22Rv1 (cell line): ENCODE data around the gene PRSS48.
"Not testable (repeated sequence)": the region's sequence is repeated elsewhere in the genome, so short reads cannot be mapped to it uniquely, and the experiment has no call there.

ENCODE experiments used
- H3K27ac ChIP-seq: fragments of 450-650 bp; 2 replicates; pipeline ENCODE4 v1.5.1; 2017
- CTCF ChIP-seq: fragments of 450-650 bp; IDR thresholded peaks from 2 replicates; pipeline ENCODE4 v1.5.1; 2017; ENCODE audit warnings: mild to moderate bottlenecking
- ZFX ChIP-seq: fragments of 450-650 bp; IDR thresholded peaks from 2 replicates; pipeline ENCODE4 v1.6.1; 2017; ENCODE audit warnings: antibody characterized with exemption, borderline replicate concordance

The PRSS48 gene

DNA sequence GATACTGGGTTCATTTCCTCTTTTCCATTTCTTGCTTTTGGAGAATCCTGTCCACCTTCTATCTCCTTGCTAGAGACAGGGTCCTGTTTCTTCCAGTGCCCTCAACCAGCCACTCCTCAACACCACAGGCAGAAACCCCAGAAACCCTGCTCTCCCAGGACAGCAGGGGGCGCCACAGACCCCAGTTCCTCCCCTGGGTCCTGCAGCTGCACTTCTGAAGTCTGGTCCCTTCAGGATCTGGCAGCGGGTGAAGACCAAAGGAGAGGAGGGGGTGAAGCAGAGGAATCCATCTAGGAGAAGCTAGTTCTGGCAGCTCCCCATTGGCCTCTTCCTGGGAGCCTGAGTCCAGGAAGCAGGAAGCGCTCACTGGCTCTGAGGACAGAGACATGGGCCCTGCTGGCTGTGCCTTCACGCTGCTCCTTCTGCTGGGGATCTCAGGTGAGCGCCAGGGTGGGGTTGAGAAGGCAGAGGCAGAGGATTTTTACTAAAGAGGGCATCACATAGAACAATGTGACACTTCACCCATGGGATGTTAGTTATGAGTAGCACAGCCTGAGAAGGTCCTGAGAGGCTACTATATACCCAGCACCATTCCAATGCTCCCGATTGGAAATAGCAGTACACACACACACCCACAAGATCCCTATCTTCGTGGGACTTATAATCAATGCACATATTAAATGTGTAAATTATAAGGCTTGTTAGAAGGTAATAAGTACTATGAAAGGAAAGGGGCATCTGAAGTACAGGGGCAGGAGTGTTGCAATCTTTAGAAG, at the start of gene PRSS48:
Gene PRSS48 (plus strand): TSS at position 375 of the 776 bp plus-strand sequence. CDS start 12 bp downstream, at position 387.
- no peak within 1 kb of the TSS for H3K27ac ChIP-seq
- TF ChIP-seq ZFX, result no peak
- peak; percentile 98 for TF ChIP-seq CTCF

DNA sequence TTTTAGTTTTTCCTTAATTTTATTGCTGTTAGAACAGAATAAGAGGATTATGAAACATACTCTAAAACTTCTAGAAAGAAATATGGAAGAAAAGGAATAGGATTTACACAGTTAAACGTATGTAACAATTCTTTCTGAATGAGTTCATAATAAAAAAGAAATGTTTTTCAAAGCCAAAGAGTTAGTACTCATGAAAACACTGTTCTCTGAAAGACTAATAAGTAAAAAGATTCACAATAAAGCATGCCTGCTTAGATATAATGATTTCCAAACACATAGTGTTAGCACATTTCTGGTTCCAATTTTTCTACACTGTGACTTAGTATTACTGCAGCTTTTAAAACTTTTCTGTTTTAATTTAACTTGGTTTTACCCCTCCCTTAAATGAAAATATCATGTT, 49.8 kb upstream of the PRSS48 start:
- no peak overlapping the region for H3K27ac ChIP-seq
- no peak for TF ChIP-seq CTCF
- TF ChIP-seq ZFX, result no peak

DNA sequence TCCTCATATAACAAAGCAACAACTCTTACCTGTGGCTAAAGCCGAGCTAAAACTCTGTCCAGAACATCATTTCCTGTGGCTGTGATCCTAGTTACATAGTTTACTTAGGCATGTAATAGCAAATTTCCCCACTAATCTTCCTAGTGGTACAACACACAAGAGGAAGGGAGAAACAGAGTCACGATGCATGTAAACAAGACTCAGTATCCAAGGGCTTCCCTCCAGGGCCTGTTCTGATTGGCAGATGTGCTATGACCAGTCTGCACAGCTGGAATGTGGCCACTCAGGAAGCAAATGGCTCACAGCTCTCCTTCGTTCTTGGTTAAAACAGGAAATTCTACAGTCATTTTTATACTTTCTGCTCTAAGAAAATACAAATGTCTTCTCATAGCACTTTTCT, 49.2 kb upstream of the PRSS48 start:
- TF ChIP-seq ZFX (no peak), CTCF (no peak)
- H3K27ac ChIP-seq, result no peak overlapping the region

DNA sequence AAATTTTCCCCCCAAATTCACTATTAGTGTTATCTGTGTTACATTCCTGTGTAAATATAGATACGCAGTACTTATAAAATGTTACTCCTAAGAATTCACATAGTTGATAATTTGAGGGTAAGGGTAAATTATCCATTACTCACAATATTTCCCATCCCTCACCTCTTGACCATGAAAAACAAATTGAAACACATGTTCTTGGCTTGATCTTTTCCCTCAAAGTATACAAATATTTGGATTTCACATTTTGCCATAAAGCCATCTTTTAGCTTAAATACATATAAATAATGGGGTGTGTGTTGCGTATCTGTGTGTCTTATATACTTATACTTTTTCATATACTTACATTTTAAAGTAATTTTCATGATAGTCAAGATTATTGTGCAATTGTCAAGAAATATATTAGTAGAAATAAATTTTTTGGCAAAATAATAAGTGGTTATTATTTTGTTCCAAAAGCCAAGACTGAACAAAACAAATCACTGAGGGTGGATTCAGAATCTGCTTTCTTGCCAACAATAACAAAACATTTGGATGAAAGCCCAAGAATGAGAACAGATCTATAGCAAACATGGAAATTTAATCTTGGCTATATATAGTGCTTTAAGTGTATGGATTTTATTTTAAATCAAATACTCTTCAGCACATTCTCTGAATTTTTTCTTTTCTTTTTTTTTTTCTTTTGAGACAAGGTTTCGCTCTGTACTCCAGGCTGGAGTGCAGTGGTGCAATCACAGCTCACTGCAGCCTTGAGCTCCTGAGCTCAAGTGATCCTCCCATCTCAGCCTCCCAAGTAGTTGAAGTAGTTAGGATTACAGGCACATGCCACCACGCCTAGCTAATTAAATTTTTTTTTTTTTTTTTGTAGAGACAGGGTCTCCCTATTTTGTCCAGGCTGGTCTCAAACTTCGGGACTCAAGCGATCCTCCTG, 48.5 kb upstream of the PRSS48 start:
- H3K27ac ChIP-seq, result no peak overlapping the region
- TF ChIP-seq CTCF (no peak), ZFX (no peak)

DNA sequence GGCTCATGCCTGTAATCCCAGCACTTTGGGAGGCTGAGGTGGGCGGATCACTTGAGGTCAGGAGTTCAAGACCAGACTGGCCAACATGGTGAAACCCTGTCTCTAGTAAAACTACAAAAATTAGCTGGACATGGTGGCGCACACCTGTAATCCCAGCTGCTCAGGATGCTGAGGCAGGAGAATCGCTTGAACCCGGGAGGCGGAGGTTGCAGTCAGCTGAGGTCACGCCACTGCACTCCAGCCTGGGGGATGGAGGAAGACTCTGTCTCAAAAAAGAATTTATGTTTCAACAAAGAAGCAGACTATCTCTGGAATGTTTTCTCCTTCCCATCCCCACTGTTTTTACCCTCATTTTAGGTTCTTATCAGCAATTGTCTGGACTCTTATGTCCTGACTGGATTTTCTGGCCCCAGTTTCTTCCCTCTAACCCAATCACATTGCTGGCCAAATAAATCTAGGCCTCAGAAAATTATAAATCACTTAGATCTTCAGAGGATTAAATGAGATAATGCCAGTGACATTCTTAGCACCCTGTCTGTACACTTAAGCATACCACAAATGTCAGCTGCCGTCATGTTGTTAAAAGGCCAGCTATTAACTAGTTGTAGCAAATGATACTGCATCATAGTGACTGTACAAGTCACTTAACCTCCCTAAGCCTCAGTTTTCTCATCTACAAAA, 44.9 kb upstream of the PRSS48 start:
- H3K27ac ChIP-seq, result no peak overlapping the region
- TF ChIP-seq CTCF, result no peak
- TF ChIP-seq ZFX, result no peak

- no peak for TF ChIP-seq ZFX
- no peak for TF ChIP-seq CTCF
Observed at GRCh38 chr4:151233600-151233999, 43.4 kb upstream of the PRSS48 start.

DNA sequence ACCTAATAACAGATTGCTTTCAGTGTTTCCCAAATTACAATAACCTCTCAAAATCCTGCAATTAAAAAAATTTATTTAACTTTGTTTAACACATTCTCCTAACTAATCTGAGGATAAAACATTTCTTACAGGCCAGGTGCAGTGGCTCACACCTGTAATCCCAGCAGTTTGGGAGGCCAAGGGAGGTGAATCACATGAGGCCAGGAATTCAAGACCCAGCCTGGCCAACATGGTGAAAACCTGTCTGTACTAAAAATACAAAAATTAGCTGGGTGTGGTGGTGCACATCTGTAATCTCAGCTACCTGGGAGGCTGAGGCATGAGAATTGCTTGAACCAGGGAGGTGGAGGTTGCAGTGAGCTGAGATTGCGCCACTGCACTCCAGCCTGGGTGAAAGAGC, 41.6 kb upstream of the PRSS48 start:
- H3K27ac ChIP-seq, result not testable (repeated sequence)

More at GRCh38 chr4:151233600-151233999, 43.4 kb upstream of the PRSS48 start:
- no peak overlapping the region for H3K27ac ChIP-seq
